DND-41 (cell line): ENCODE results near the gene EEFSEC.

Source experiments
- CTCF ChIP-seq: IDR thresholded peaks from 2 replicates; pipeline ENCODE4 v1.5.1; 2012; ENCODE audit warnings: borderline replicate concordance, low read length, moderate library complexity, mild to moderate bottlenecking; ENCODE audit not compliant: poor library complexity, severe bottlenecking; ENCODE audit errors: extremely low read depth
- EZH2 ChIP-seq: IDR thresholded peaks from 3 replicates; pipeline ENCODE4 v1.6.1; 2012; ENCODE audit warnings: borderline replicate concordance, low read depth, mild to moderate bottlenecking, moderate library complexity, low read length, inconsistent platforms; ENCODE audit not compliant: severe bottlenecking

- TF ChIP-seq CTCF = no peak
- no peak for TF ChIP-seq EZH2
These were observed 137.2 kb downstream of the EEFSEC start for GRCh38 chr3:128290484-128290883.
